ENCODE results near the gene KPTN.

GRCh38 chr19:47459477-47459876 is 24.5 kb downstream of the KPTN start:
- TF ChIP-seq CTCF (IDR thresholded peaks at IDR 0.05) (no peak), EP300 (IDR thresholded peaks at IDR 0.05) (no peak)
